HTR-8/SVneo (cell line): Measurements from ENCODE around the gene MACROD2.

ENCODE experiments used
- DNase-seq: peaks from one replicate; pipeline ENCODE4 v3.0.0; 2011; ENCODE audit warnings: low spot score, mixed read lengths; ENCODE audit not compliant: insufficient read length
- FAIRE-seq: peaks from 2 replicates; lab custom pipeline; 2011; peaks lifted over from hg19 to GRCh38; lab: Jason Lieb, UNC

Gene MACROD2

DNA sequence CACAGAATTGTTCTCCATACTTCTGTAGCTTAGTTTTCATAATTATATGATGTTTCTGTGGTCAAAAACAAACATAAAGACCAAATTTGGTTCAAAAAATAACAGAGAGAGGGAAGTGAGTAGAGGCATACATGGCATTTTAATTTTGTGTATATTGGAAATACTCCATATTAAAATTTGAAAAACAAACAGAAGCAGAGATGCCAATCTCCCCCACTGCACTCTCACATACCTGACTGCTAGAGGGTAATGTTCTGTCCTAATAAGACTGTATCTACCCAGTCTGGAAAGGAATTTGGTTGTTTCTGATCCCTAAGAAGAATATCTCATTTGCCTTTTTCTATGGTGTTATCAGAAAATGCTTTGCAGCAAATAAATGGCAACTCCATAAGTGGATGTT is 1301.1 kb downstream of the MACROD2 start:
- DNase-seq (no peak), FAIRE-seq (no peak)

DNA sequence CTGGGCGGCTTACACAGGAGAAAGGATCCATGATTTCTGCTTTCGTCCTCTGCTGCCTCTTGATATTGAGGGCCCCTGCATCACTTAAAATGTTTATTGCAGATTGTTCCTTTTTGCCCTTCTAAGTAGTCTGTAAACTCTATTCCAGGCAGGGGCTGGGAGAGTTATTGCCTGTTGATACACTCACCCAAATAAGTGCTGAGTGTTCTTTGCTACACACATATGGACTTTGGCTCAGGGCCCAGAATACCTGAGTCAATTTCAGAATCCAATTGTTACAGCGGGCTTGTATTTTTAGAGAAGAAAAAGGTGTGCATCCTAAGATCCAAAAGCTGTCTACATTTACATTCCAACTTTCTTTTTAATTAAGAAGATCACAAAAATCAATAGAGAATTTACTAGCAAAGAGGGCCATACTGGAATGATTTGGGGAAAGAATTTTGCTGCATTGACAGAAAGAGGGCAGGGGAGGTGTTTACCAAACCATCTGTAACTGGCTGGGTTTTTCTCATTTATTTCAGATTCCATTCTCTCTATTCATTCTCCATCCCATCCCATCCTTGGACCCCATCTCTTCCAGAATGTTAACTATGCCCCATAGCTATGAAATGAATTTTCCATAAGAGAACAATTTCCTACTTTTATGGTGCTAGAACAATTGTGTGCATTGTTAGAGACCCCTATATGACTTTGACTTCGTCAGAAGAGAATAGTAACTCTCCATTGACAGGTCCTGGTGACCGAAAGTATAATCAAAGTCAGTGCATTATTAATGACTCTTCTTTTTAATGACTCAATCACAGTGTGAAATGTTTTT is 1302.0 kb downstream of the MACROD2 start:
- DNase-seq (no peak), FAIRE-seq (no peak)

DNA sequence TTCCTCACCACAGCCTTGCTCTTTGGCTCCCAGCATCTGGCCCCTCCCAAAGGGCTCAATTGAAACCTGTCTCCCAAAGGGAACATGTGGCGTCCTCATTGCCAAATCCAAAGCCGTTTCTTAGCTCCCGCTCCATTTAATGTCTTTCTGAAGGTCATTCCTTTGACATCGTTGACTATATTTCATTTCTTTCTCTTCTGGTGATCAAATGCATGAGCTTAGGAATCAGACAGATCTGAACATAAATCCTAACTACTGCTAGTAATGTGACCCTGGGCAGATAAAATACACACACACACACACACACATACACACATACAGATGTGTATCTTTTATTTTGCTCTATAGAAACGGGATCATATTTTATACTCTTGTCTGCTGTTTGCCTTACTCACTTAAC is 1306.8 kb downstream of the MACROD2 start:
- DNase-seq = no peak
- FAIRE-seq = no peak

DNA sequence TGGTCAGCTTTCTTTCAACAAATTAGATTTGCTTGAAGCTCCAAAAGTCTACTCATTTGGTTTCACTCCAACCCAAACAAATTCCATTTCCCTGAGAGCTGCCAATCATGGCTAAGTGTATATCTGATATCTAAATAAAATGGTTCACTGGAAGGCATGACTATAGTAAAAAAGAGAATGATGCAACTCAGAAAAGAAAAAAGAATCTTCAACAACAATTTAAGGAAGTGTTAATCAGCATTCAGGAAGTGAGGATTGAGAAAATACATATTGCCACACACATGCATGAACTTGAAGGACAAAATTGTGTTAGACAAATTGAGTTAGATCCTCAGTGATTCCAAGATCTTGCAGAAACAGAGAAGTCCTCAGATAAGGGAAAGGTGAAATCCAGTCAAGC is 1315.0 kb downstream of the MACROD2 start:
- no peak for FAIRE-seq
- no peak for DNase-seq

DNA sequence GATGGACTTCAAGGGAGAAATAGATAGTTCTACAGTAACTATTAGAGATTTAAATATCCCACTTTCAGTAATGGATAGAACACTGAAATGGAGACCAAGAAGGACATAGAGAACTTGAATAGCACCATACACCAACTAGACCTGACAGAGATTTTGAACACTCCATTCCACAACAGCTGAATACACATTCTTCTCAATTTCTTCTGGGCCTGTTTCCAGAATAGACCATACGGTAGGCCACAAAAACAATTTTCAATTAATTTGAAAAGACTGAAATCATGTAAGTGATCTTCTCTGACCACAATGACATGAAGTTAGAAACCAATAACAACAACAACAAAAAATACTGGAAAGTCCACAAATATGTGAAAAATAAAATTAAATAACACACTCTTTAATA is 1321.2 kb downstream of the MACROD2 start:
- FAIRE-seq = no peak
- DNase-seq = no peak

DNA sequence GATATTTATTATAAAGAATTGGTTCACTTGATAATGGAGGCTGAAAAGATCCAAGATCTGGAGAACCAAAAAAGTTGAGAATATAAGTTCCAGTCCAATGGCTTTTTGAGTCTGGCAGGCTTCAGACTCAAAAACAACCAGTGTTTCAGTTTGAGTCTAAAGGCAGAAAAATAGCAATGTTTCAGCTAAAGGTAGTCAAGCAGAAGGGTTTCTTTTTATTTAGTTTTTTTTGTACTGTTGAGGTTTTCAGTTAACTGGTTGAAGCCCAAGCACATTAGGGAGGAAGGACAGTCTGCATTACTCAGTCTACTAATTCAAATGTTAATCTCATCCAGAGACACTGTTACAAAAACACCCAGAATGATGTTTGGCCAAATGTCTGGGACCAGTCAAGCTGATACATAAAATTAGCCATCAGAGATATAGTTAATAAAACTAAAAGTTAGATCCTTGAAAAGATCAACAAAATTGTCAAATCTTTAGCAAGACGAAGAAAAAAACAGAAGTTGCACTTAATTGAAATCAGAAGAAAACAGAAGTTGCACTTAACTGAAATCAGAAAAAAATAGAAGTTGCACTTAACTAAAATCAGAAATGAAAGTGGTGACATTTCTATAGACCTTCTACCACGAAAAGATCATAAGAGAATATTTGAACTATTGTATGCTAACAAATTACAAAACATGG is 1322.4 kb downstream of the MACROD2 start:
- DNase-seq (no peak), FAIRE-seq (no peak)

DNA sequence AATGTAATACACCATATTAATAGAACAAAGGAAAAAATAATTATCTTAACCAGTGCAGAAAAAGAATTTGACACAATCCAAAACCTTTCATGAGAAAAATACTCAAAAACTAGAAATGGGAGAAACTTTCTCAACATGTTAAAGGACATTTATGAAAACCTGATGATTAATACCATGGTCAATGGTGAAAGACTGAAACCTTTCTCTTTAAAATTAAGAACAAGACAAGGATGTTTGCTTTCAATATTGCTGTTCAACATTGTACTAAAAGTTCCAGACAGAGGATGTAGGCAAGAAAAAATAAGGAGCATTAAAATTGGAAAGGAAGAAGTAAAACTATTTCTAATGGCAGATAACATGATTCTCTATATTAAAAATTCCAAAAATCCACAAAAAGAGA is 1323.4 kb downstream of the MACROD2 start:
- FAIRE-seq = no peak

DNA sequence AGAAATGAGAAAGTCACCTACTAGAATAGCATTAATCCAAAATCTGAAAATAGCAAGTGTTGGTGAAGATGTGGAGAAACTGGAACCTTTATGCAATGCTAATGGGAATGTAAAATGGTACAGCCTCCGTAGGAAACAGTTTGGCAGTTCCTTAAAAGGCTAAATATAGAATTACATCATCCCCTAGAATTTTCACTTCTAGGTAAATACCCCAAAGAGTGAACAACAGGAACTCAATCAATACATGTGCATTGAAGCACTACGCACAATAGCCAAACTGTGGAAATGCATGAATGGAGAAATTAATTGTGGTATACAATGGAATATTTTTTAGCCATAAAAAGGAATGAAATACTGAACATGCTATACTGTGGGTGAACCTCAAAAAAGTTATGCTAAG is 1324.1 kb downstream of the MACROD2 start:
- no peak for DNase-seq
- no peak for FAIRE-seq

More for the DNA sequence above, 1323.4 kb downstream of the MACROD2 start:
- no peak for DNase-seq

DNA sequence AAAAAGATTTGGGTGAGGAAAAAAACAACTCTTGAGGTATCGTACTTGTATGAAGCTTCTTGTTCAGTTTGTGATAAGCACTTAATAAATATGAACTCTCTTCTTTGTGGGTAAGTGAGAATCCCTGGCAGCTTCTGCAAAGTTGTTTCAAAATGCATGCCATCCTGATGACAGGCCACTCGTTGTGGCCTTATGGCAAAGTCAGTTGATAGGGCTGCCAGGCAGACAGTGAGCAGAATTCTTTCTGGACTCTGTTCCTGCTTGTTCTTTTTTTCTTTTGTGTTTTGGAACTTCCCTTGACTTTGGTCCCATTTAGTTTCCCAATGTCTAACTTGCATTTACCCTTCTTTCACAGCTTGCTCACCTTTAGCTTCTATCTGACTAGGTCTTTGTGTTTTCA is 1325.6 kb downstream of the MACROD2 start:
- no peak for FAIRE-seq

DNA sequence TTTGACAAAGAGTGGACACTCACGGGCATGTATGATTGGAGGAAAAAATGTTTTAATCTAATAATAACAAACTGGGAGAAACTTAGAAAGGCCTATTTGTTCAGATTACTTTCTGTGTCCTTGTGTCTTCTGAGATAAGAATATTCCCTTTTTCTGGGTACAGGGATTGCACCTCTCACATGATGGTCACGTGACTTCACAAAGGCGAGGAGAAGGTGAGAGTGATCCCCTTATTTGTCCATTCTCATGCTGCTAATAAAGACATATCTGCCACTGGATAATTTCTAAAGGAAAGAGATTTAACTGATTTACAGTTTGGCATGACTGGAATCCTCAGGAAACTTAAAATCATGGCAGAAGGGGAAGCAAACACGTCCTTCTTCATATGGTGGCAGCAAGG is 1331.8 kb downstream of the MACROD2 start:
- DNase-seq (no peak), FAIRE-seq (no peak)

More for the DNA sequence above, 1325.6 kb downstream of the MACROD2 start:
- DNase-seq = no peak

DNA sequence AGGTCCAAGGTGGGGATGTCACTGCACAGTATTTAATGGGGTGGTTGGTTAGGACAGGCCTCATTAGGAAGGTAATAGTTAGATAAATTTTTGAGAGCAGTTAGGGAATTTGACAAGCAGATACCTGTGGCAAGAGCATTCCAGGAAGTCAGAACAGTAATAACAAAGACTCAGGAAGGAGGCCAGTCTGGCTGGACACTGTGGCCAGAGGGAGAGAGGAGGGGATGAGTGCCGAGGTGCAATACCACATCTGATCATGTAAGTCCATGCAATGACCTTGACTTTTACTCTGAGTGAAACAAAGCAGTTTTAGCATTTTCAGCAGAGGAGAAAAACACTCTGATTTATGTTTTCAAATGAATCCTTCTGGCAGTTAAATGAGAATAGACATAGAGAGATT is 1332.8 kb downstream of the MACROD2 start:
- DNase-seq (no peak), FAIRE-seq (no peak)

DNA sequence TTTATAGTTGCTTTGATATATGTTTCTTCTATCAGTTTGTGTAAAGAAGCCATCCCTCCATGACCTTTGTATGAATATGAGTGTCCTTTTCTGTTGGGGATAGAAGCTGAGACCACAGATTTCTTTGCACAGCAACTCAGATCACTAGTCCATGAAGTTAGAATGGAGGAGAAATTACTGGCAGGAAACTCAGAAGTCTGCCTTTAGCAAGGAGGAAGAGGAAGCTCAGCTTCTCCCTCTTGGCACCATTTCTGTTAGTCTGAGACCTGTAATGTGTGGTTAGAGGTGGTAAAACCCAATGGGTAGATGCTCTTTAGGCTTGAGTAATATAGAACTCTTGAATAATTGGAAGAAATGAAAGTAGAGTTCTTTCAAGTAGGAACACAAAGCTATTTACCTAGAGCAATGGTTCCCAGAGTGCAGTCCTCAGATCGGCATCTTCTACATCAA is 1337.4 kb downstream of the MACROD2 start:
- DNase-seq = no peak
- FAIRE-seq = no peak

DNA sequence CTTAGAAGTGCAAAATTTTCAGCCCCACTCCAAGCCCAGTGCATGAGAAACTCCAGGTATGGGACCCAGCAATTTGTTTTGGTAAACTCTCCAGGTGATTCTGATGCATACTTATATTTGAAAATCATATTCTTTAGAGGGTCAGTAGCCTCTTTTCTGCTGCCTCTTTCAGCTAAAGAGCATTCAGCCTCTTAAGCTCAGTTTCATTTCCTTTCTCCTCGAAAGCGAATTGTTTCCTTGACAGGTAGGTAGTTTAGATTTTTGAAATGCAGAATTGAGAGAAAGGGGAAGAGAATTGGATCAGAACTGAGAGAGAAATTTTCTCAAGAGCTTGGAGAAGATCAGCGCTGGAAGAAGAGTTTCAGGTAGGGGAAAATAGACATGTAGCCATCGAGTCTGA is 1337.9 kb downstream of the MACROD2 start:
- FAIRE-seq = no peak
- DNase-seq = no peak

DNA sequence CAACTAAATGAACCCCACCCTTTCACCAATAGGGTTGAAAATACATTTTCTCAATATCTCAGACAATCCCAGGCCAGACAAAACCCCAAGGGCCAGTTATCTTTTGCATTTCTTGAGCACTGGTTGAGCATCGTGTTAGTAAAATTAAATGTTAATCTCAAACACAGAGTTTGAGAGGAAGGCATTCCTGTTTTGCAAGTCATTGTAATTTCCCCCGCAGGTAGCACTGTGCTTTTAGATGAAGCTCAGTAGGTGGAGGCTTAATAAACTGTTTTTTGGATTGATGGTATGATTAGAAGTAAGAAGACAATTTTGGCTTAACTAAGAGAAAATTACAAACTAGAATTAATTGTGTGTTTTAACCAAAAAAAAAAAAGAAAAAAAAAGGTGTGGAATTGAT is 1340.7 kb downstream of the MACROD2 start:
- FAIRE-seq = no peak

DNA sequence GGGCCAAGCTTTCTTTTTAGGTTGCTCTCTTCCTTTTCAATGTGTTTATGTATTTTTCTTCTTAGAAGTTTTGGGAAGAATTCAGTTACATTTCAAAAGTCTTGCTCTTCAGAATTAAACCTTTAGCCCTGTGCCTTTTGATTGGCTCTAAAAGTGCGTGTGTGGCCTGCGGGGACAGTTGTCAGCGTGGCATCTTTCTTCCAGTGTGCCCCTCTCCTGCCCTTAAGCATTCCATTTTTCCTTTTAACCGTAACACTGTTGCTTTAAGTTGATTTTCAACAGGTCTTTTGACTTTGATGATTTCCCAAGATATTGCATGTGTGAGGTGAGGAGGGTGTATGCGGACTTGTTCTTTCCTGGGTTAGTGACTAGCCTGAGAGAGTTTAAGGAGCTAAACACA is 1341.2 kb downstream of the MACROD2 start:
- no peak for DNase-seq
- no peak for FAIRE-seq

More for the DNA sequence above, 1340.7 kb downstream of the MACROD2 start:
- DNase-seq = no peak

DNA sequence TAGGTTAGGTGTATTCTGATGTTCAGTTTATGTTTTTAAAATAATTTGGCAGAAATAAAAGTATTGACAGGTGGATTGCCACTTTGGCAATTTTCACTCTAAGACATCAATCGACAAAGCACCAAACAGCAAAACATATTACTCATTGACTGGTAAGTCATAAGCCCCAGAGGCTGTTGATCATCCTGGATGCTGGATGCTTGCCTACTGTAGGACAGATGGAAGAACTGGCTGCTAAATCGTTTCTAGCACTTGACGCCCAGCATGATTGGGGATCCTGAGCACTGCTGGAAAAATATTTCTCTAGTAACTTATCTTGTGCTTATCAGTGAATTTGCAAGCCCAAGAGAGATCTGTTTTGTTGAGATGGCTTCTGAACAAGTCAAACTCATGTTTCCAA is 1343.9 kb downstream of the MACROD2 start:
- FAIRE-seq (no peak), DNase-seq (no peak)

DNA sequence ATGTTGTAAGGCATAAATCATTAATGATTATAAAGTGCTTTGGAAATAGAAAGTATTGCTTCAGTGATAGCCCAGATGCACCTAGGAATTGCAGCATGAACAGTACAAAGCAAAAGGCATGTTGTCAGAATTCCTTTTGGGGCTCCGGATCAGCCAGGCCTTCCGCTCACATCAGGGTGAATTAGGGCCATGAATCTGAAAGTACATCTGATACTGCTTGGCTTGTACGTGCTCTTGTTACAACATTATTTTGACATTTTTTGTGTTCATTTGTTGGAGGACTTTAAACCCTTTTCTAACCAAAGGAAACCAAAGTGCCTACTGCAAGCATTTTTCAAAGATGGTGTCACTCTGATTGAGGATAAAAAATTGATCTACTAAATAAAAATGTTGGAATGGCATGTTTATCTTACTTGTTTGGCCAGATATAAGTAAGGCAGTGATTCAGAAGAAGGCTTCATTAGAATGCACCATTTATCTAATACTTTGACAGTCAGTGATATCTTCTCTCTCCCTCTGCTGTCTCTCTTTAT is 1347.7 kb downstream of the MACROD2 start:
- DNase-seq = no peak
- FAIRE-seq = no peak

DNA sequence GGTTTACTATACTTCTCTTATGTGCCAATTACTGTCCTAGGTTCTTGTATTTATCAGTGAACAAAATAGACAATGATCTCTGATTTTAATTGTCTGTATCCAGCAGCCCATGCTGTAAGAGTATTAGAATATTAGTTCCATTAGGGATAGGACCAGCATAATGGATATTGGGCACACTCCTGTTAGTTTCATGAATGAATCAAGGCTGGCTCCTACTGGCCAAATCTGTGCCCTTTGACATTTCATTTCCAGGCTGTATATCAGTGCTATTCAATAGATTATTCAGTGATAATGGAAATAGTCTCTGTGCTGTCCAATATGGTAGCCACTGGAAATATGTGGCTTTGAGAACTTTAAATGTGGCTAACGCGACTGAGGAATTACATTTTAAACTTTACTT is 1350.0 kb downstream of the MACROD2 start:
- FAIRE-seq (no peak), DNase-seq (no peak)

DNA sequence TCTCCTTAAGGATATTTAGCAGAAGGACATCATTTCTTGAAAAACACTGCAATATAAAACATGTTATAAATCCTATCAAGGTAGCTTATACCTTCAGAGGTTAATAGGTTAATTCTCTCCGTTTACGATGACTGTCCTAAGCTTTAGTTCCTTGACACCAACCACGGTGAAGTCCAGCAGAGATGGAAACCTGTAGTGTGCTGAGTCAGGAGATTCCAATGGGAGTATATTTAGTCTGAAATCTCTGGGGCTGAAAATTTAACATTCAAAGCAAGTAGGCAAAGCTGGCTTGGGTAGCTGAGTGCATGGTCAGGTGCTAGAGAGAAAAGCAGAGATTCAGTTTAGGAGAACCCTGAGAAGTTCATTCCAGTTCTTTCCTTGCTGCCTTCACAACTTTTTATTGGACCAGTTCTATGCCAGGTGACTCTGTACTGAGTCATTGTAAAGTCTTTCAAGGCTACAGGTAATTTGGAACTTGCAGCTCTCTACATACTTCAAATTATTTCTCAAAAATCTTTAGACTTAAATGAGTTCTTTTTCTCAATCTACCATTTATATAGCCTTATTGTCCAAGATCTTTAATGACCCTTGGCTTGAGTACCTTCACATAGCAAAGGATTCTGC is 1351.5 kb downstream of the MACROD2 start:
- no peak for FAIRE-seq
- no peak for DNase-seq

DNA sequence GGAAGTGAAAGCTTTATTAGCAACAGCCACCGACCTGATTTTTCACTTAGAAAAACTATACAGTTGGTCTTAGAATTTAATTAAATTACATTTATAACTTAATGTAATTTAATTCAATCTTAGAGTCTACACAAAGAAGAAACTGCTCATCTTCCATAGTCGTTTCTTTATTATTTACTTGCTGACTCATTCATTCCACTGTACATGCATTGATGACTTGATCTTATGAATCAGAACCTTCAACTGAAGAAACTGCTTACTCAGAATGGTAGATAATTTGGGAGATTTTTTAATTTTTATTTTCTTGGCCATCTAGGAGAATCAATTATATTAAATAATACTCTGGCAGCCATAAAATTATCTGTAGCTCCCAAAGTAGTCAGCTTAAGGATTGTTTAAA is 1363.7 kb downstream of the MACROD2 start:
- DNase-seq (no peak), FAIRE-seq (no peak)

DNA sequence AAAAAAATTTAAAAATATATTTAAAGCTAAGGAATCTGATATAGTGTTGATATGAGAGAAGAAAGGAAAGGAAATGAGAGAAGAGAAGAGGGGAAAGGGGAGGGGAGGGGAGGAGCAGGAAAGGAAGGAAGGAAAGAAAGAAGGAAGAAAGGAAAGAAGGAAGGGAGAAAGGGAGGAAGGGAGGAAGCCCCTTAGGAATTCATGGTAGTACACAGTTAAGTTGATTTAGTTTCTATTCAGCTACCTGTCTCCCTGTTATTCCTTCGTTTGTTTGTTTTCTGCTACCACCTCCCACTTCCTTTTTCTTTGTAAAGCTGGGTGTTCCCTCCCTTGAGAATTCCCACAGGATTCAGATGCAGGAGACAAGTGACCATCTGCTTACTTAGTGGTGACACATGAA is 1367.5 kb downstream of the MACROD2 start:
- FAIRE-seq = no peak
- DNase-seq = no peak
